ENCODE results near the gene ALG14. TPM values are rescaled to one million over a fixed set of nuclear protein-coding genes. Genes with fewer than 3 reads are reported as not detected.

The ALG14 gene
- total and polyA plus RNA-seq, 2 donors (not counting 3 experiments of a cell fraction or from before 2014, with no cell fraction given), result 2.6 to 8.6 TPM

- H4K20me1 ChIP-seq (replicated peaks; ENCODE audit: control insufficient read depth, extremely low read depth, insufficient read depth, low read length), result peaks cover 4% of the 10 kb centered on the region
- no peak overlapping the region for H2AFZ ChIP-seq (ENCODE audit: low read depth, low read length)
- BruUV-seq (replicated peaks), result no TSS peak
- no peaks in the 10 kb centered on the region for H3K9me3 ChIP-seq (replicated peaks; ENCODE audit: control insufficient read depth, insufficient read depth, low read length)
- CTCF ChIA-PET, result interaction anchor here (1.3 to 2.9 kb wide), 6 partner anchors 9 to 115 kb away, joined by 3 to 42 read pairs (median 20); no protein-coding TSS in a partner anchor
- H3K27ac ChIP-seq (ENCODE audit: insufficient read depth, low read depth, low read length), result no peak overlapping the region
- no peaks in the 10 kb centered on the region for H3K36me3 ChIP-seq (ENCODE audit: control insufficient read depth in 2 of 2, extremely low read depth in 1 of 2, insufficient read depth in 2 of 2, low read length in 2 of 2)
- peak overlapping the region; percentile 42 for H3K4me2 ChIP-seq (ENCODE audit: insufficient read depth, low read length)
- H3K4me3 ChIP-seq (replicated peaks in 1 of 3; ENCODE audit: insufficient read depth in 1 of 3, low read depth in 1 of 3, low read length in 3 of 3), result peak overlapping the region in 1 of 3 experiments; percentile 56
- FAIRE-seq (no peak), DNase-seq (ENCODE audit: low read depth, low spot score) (no peak)
- no peaks in the 10 kb centered on the region for H3K27me3 ChIP-seq (ENCODE audit: control insufficient read depth in 2 of 2, insufficient read depth in 2 of 2, low read length in 2 of 2)
- H3K4me1 ChIP-seq (ENCODE audit: control insufficient read depth, extremely low read depth, insufficient read depth, low read length), result peaks cover 40% of the 10 kb centered on the region
- peaks cover 30% of the 10 kb centered on the region for H3K79me2 ChIP-seq (ENCODE audit: control insufficient read depth, insufficient read depth, low read length)
- peak overlapping the region; percentile 76 for H3K9ac ChIP-seq (replicated peaks; ENCODE audit: extremely low read depth, insufficient read depth, low read length)
- POLR2A ChIA-PET, result no interaction called here
- H3K9me1 ChIP-seq (replicated peaks; ENCODE audit: control insufficient read depth, extremely low read depth, insufficient read depth, low read length), result no peaks in the 10 kb centered on the region
- intact Hi-C loops (cut with micrococcal nuclease), result loop anchor here (5.0 kb wide), 1 partner anchor 121 kb away; no protein-coding TSS in a partner anchor
- dilution Hi-C loops (cut with MboI; ENCODE audit: extremely low pct_ligation_motif_present, low sequenced_read_pairs), result no loop called here
- TF ChIP-seq GATA2 (IDR thresholded peaks at IDR 0.05; ENCODE audit: insufficient read depth, insufficient read length, low read depth, low read length), result no peak
- no peak for TF ChIP-seq JUN (IDR thresholded peaks at IDR 0.05; ENCODE audit: borderline replicate concordance, insufficient read depth, insufficient read length, low read depth)
- no peak for TF ChIP-seq POLR2AphosphoS5 (IDR thresholded peaks at IDR 0.05; ENCODE audit: insufficient read depth, low read depth, low read length)
- TF ChIP-seq, protein P1, sequence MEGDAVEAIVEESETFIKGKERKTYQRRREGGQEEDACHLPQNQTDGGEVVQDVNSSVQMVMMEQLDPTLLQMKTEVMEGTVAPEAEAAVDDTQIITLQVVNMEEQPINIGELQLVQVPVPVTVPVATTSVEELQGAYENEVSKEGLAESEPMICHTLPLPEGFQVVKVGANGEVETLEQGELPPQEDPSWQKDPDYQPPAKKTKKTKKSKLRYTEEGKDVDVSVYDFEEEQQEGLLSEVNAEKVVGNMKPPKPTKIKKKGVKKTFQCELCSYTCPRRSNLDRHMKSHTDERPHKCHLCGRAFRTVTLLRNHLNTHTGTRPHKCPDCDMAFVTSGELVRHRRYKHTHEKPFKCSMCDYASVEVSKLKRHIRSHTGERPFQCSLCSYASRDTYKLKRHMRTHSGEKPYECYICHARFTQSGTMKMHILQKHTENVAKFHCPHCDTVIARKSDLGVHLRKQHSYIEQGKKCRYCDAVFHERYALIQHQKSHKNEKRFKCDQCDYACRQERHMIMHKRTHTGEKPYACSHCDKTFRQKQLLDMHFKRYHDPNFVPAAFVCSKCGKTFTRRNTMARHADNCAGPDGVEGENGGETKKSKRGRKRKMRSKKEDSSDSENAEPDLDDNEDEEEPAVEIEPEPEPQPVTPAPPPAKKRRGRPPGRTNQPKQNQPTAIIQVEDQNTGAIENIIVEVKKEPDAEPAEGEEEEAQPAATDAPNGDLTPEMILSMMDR (IDR thresholded peaks at IDR 0.05; ENCODE audit: extremely low read depth in 1 of 2, insufficient read depth in 1 of 2, low read depth in 1 of 2, low read length in 2 of 2), result no peak
- no peak for TF ChIP-seq POLR2A (IDR thresholded peaks at IDR 0.05; ENCODE audit: low read depth, low read length)
- no peak for TF ChIP-seq FOS (IDR thresholded peaks at IDR 0.05; ENCODE audit: borderline replicate concordance, insufficient read depth, low read length)
- no peak for TF ChIP-seq MAX (IDR thresholded peaks at IDR 0.05; ENCODE audit: insufficient read depth, insufficient read length)
- TF ChIP-seq MYC (IDR thresholded peaks at IDR 0.05; ENCODE audit: low read depth, low read length), result no peak
Observed at GRCh38 chr1:94928293-94928939, 144.3 kb downstream of the ALG14 start.

Measured in endothelial cell of umbilical vein (primary cell).